PC-3 (cell line): ENCODE data around the gene ITPRID2. TPM values are rescaled to one million over a fixed set of nuclear protein-coding genes. Genes with fewer than 3 reads are reported as not detected.

ENCODE experiments used
- ATAC-seq: fragments of 200-7000 bp; cut with Tn5 transposase; 2 replicates; pipeline ENCODE4 v1.9.1; 2020; ENCODE audit warnings: mild to moderate bottlenecking, moderate library complexity
- BruUV-seq: library from RNA; stranded (reverse); fragments of 400-500 nt; replicated peaks from 2 replicates; lab custom pipeline; 2021; lab: Mats Ljungman, UMichigan
- CTCF ChIA-PET: fragments of 300-600 bp; sonication (Branson Sonifier 250); formaldehyde crosslinking; loops from one replicate; lab custom pipeline; 2022; ENCODE audit warnings: antibody characterized with exemption; lab: Charles Lee
- POLR2A ChIA-PET: fragments of 300-600 bp; sonication (Branson Sonifier 250); formaldehyde crosslinking; loops from one replicate; lab custom pipeline; 2022; ENCODE audit warnings: antibody characterized with exemption; ENCODE audit not compliant: unreplicated experiment; lab: Charles Lee
- DNase-seq: peaks from one replicate; pipeline ENCODE4 v3.0.0-alpha.2; 2015
- H2AFZ ChIP-seq: fragments of 300-600 bp; sonication (generic); 2 replicates; pipeline ENCODE4 v1.6.0; 2016; ENCODE audit warnings: antibody characterized with exemption, low read length
- H3F3A ChIP-seq: fragments of 300-600 bp; sonication (generic); one replicate; pipeline ENCODE4 v1.6.0; 2017; ENCODE audit warnings: antibody characterized with exemption, low read length, control low read depth, mild to moderate bottlenecking; ENCODE audit not compliant: unreplicated experiment
- H3K27ac ChIP-seq: fragments of 300-600 bp; sonication (generic); 2 replicates; pipeline ENCODE4 v1.5.1; 2016; ENCODE audit warnings: mild to moderate bottlenecking, low read length
- H3K27me3 ChIP-seq: fragments of 300-600 bp; sonication (generic); 2 replicates; pipeline ENCODE4 v1.6.1; 2016; ENCODE audit warnings: low read length, mixed read lengths
- H3K36me3 ChIP-seq: fragments of 300-600 bp; sonication (generic); 2 replicates; pipeline ENCODE4 v1.6.1; 2016; ENCODE audit warnings: low read depth, mixed run types, low read length, mixed read lengths
- H3K4me1 ChIP-seq: fragments of 300-600 bp; sonication (generic); 2 replicates; pipeline ENCODE4 v1.5.1; 2016; ENCODE audit warnings: low read length; ENCODE audit not compliant: insufficient read depth
- H3K4me2 ChIP-seq: fragments of 300-600 bp; sonication (generic); 2 replicates; pipeline ENCODE4 v1.6.0; 2016; ENCODE audit warnings: low read length
- H3K4me3 ChIP-seq: fragments of 300-600 bp; sonication (generic); 2 replicates; pipeline ENCODE4 v1.5.1; 2016; ENCODE audit warnings: mild to moderate bottlenecking, low read length, mixed read lengths
- H3K79me2 ChIP-seq: fragments of 300-600 bp; sonication (generic); 2 replicates; pipeline ENCODE4 v1.6.1; 2017; ENCODE audit warnings: low read length, mixed read lengths
- H3K9ac ChIP-seq: fragments of 300-600 bp; sonication (generic); 2 replicates; pipeline ENCODE4 v1.6.0; 2016; ENCODE audit warnings: mild to moderate bottlenecking, low read length
- H3K9me2 ChIP-seq: fragments of 300-600 bp; sonication (generic); replicated peaks from 2 replicates; pipeline ENCODE4 v1.6.1; 2016; ENCODE audit warnings: mixed run types, low read length, mixed read lengths
- H3K9me3 ChIP-seq: fragments of 300-600 bp; sonication (generic); 2 replicates; pipeline ENCODE4 v1.6.1; 2016; ENCODE audit warnings: low read length, mixed read lengths
- H4K20me1 ChIP-seq: fragments of 300-600 bp; sonication (generic); 2 replicates; pipeline ENCODE4 v1.6.1; 2016; ENCODE audit warnings: low read length, mixed read lengths
- CTCF ChIP-seq: fragments of 300-600 bp; sonication (generic); conservative IDR thresholded peaks from 2 replicates; pipeline ENCODE4 v1.5.1; 2017; ENCODE audit warnings: antibody characterized with exemption, low read depth, mild to moderate bottlenecking, low read length
- EZH2 ChIP-seq: fragments of 300-600 bp; sonication (generic); IDR thresholded peaks from one replicate; pipeline ENCODE4 v1.6.1; 2017; ENCODE audit warnings: antibody characterized with exemption, mild to moderate bottlenecking, low read length; ENCODE audit not compliant: unreplicated experiment
- EZH2phosphoT487 ChIP-seq: fragments of 300-600 bp; sonication (generic); IDR thresholded peaks from 2 replicates; pipeline ENCODE4 v1.6.1; 2018; ENCODE audit warnings: mild to moderate bottlenecking, antibody characterized with exemption, low read length, borderline replicate concordance
- intact Hi-C: fragments of 100-400 bp; cut with micrococcal nuclease; formaldehyde crosslinking; loops from 2 replicates; pipeline ENCODE4 v1.9.0; 2023
- total RNA-seq: library from RNA; depleted of rRNA; stranded (reverse); fragments of >200 nt; gene quantifications from 2 replicates; pipeline ENCODE4 v1.2.3, GENCODE V29; 2014

ITPRID2 gene
- total RNA-seq, 1 experiment from 2014 or later: 113 TPM

DNA sequence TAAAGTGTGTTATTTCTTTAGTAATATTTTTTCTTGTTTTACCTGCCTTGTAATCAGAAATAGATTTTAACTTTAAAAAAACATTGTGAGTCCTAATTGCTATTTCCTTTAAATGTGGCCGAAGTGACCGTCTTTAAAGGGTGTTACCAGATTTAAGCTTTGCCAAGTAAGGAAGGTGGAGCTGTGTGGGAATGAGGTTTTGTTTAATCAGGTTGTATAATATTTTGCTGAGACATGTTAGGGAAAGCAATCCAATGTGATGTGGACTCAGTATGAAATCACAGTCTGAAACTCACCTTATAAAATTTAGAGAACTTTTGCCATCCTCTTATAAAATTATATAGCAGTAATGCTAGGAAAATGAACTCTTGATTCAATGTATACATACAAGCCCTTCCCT is 32.9 kb upstream of the ITPRID2 start:
- H3K4me2 ChIP-seq: no peak overlapping the region
- no peaks in the 10 kb centered on the region for H3K79me2 ChIP-seq
- peaks cover 19% of the 10 kb centered on the region for H3K4me1 ChIP-seq
- ChIA-PET CTCF (no interaction called here), POLR2A (interaction anchor here (0.7 kb wide), 1 partner anchor 41 kb away, joined by 3 read pairs; no protein-coding TSS in a partner anchor)
- peak overlapping the region; percentile 64 for H3K27ac ChIP-seq
- 0 out of 2 replicates have a peak overlapping the region, but pooled peaks have one; percentile 24 for H3K9ac ChIP-seq
- H3F3A ChIP-seq: no peaks in the 10 kb centered on the region
- no peaks in the 10 kb centered on the region for H3K36me3 ChIP-seq
- ATAC-seq (peak; percentile 71), DNase-seq (peak; percentile 7)
- no TSS peak for BruUV-seq
- H3K4me3 ChIP-seq: no peak overlapping the region
- TF ChIP-seq CTCF (no peak), EZH2phosphoT487 (no peak), EZH2 (no peak)
- H3K9me2 ChIP-seq: no peaks in the 10 kb centered on the region
- H3K9me3 ChIP-seq: no peaks in the 10 kb centered on the region
- no peak overlapping the region for H2AFZ ChIP-seq
- H4K20me1 ChIP-seq: no peaks in the 10 kb centered on the region
- intact Hi-C loops: no loop called here
- H3K27me3 ChIP-seq: no peaks in the 10 kb centered on the region

DNA sequence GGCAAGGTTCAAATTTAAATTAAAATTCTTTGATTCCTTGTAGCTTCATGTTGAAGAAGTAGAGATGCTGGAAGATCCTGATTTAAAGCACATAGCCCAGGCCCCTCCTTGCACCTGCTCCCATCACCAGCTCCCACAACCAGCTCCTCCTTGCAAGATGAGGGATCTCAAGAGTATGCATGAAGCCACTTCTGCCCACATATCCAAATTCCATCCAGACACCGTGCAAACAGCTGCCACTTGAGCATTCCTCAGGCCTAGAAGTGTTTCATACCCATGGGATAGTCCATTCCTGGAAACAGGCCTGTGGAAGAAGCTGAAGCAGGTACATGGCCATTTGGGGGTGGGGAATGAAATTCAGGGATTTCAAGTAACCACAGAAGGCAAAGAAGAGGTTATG is 32.4 kb upstream of the ITPRID2 start:
- Histone ChIP-seq H2AFZ (no peak overlapping the region), H3K9ac (no peak overlapping the region), H3K9me3 (no peaks in the 10 kb centered on the region), H3K27me3 (no peaks in the 10 kb centered on the region), H3K27ac (no peak overlapping the region), H3K4me3 (no peak overlapping the region), H3K79me2 (no peaks in the 10 kb centered on the region), H3K4me1 (peaks cover 19% of the 10 kb centered on the region), H3K36me3 (no peaks in the 10 kb centered on the region), H3K9me2 (no peaks in the 10 kb centered on the region), H3K4me2 (no peak overlapping the region), H4K20me1 (no peaks in the 10 kb centered on the region), H3F3A (no peaks in the 10 kb centered on the region)
- ChIA-PET CTCF (no interaction called here), POLR2A (interaction anchor here (0.7 kb wide), 1 partner anchor 41 kb away, joined by 3 read pairs; no protein-coding TSS in a partner anchor)
- no peak for ATAC-seq
- TF ChIP-seq EZH2phosphoT487 (no peak), EZH2 (no peak), CTCF (no peak)
- intact Hi-C loops: no loop called here
- BruUV-seq: no TSS peak
- no peak for DNase-seq

DNA sequence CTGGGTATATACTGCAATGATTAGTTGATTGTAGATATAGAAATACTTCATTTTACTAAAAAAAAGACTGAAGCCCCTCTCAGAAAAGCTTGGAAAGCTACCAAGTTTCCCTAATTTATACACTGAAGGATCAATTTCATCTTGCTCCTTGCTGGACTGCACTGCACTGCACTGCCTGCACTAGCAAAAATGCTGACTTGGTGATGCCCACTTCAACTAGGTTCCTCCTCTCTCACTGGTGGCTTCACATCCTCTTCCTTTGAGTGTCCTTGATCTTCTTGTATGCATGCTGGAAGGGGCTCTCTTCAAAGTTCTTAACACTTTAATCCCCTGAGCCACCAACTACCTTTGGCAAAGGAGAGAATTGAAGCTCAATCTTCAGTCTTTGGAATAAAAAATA is 31.7 kb upstream of the ITPRID2 start:
- Histone ChIP-seq H3K9ac (no peak overlapping the region), H2AFZ (no peak overlapping the region), H3F3A (no peaks in the 10 kb centered on the region), H3K4me2 (no peak overlapping the region), H3K27me3 (no peaks in the 10 kb centered on the region), H3K36me3 (no peaks in the 10 kb centered on the region), H3K27ac (no peak overlapping the region), H3K9me2 (no peaks in the 10 kb centered on the region), H3K4me1 (peaks cover 19% of the 10 kb centered on the region), H3K79me2 (no peaks in the 10 kb centered on the region), H3K9me3 (no peaks in the 10 kb centered on the region), H4K20me1 (no peaks in the 10 kb centered on the region), H3K4me3 (no peak overlapping the region)
- DNase-seq: no peak
- ChIA-PET POLR2A (interaction anchor here (0.6 kb wide), 1 partner anchor 11 kb away, joined by 6 read pairs; no protein-coding TSS in a partner anchor), CTCF (no interaction called here)
- no peak for ATAC-seq
- intact Hi-C loops: no loop called here
- TF ChIP-seq EZH2 (no peak), EZH2phosphoT487 (no peak), CTCF (no peak)
- BruUV-seq: no TSS peak
